GM19468 (cell line): ENCODE data around the gene SLC36A3.

ENCODE experiments used
- ATAC-seq: cut with Tn5 transposase; IDR thresholded peaks from one replicate; pipeline ENCODE4 v1.9.1; 2021; ENCODE audit warnings: mild to moderate bottlenecking, moderate library complexity, moderate number of reproducible peaks; ENCODE audit not compliant: unreplicated experiment; ENCODE audit errors: extremely low read depth

The SLC36A3 gene

GRCh38 chr5:151303666-151304065 lies at the start of gene SLC36A3:
Gene SLC36A3 (minus strand): TSS chr5:151303766. CDS start chr5:151303354, 412 bp downstream.
- no peak for ATAC-seq

- no peak for ATAC-seq
Measured at GRCh38 chr5:151351671-151352070, 48.1 kb upstream of the SLC36A3 start.

GRCh38 chr5:151348789-151349188 lies 45.2 kb upstream of the SLC36A3 start:
- no peak for ATAC-seq

GRCh38 chr5:151347369-151347768 lies 43.8 kb upstream of the SLC36A3 start, which contains the start of gene SLC36A2:
Gene SLC36A2 (minus strand): TSS chr5:151347559. CDS start chr5:151347460, 99 bp downstream.
- ATAC-seq = no peak

GRCh38 chr5:151345808-151346478 lies 42.4 kb upstream of the SLC36A3 start:
- ATAC-seq = no peak

GRCh38 chr5:151345187-151345807 lies 41.7 kb upstream of the SLC36A3 start:
- no peak for ATAC-seq

GRCh38 chr5:151344088-151344487 lies 40.5 kb upstream of the SLC36A3 start:
- ATAC-seq = no peak

GRCh38 chr5:151340004-151340403 lies 36.4 kb upstream of the SLC36A3 start:
- no peak for ATAC-seq

- no peak for ATAC-seq
Measured at GRCh38 chr5:151338734-151339133, 35.2 kb upstream of the SLC36A3 start.

GRCh38 chr5:151332857-151333256 lies 29.3 kb upstream of the SLC36A3 start:
- no peak for ATAC-seq

- no peak for ATAC-seq
Measured at GRCh38 chr5:151328734-151329133, 25.2 kb upstream of the SLC36A3 start.

GRCh38 chr5:151327585-151327984 lies 24.0 kb upstream of the SLC36A3 start:
- no peak for ATAC-seq

GRCh38 chr5:151326266-151326665 lies 22.7 kb upstream of the SLC36A3 start:
- ATAC-seq = no peak

- ATAC-seq = no peak
Measured at GRCh38 chr5:151320481-151320880, 16.9 kb upstream of the SLC36A3 start.

- ATAC-seq = peak; percentile 60
Measured at GRCh38 chr5:151318850-151319732, 15.5 kb upstream of the SLC36A3 start.

GRCh38 chr5:151317871-151318270 lies 14.3 kb upstream of the SLC36A3 start:
- ATAC-seq = no peak

- no peak for ATAC-seq
Measured at GRCh38 chr5:151315998-151316597, 12.5 kb upstream of the SLC36A3 start.

- no peak for ATAC-seq
Measured at GRCh38 chr5:151313357-151313756, 9.8 kb upstream of the SLC36A3 start.

GRCh38 chr5:151312756-151313324 lies 9.3 kb upstream of the SLC36A3 start:
- no peak for ATAC-seq

GRCh38 chr5:151310932-151311331 lies 7.4 kb upstream of the SLC36A3 start:
- no peak for ATAC-seq
